Measurements from ENCODE around the gene KIRREL3. TPM values are rescaled to one million over a fixed set of nuclear protein-coding genes. Genes with fewer than 3 reads are reported as not detected.

The KIRREL3 gene
- total RNA-seq, 2 experiments from 2014 or later: not detected

GRCh38 chr11:126746443-126746842 lies 254.1 kb downstream of the KIRREL3 start:
- no peak for DNase-seq
- CTCF ChIA-PET: no interaction called here
- peaks cover 6% of the 10 kb centered on the region for H3K4me1 Mint-ChIP-seq

GRCh38 chr11:126744699-126745098 lies 255.9 kb downstream of the KIRREL3 start:
- POLR2A ChIA-PET: no interaction called here
- CTCF ChIA-PET: no interaction called here
- Mint-ChIP-seq H3K4me3 (no peak overlapping the region), H3K27me3 (no peaks in the 10 kb centered on the region), H3K36me3 (ENCODE audit: low read depth) (no peaks in the 10 kb centered on the region), H3K4me1 (peaks cover 6% of the 10 kb centered on the region), H3K9me3 (no peaks in the 10 kb centered on the region), H3K27ac (no peak overlapping the region)
- DNase-seq: no peak

More at GRCh38 chr11:126746443-126746842, 254.1 kb downstream of the KIRREL3 start:
- Mint-ChIP-seq H3K36me3 (ENCODE audit: low read depth) (no peaks in the 10 kb centered on the region), H3K27me3 (no peaks in the 10 kb centered on the region), H3K27ac (no peak overlapping the region), H3K4me3 (no peak overlapping the region), H3K9me3 (no peaks in the 10 kb centered on the region)
- POLR2A ChIA-PET: no interaction called here

GRCh38 chr11:126743628-126744027 lies 256.9 kb downstream of the KIRREL3 start:
- Mint-ChIP-seq H3K36me3 (ENCODE audit: low read depth) (no peaks in the 10 kb centered on the region), H3K9me3 (no peaks in the 10 kb centered on the region), H3K27me3 (no peaks in the 10 kb centered on the region), H3K4me3 (no peak overlapping the region), H3K4me1 (peaks cover 6% of the 10 kb centered on the region), H3K27ac (no peak overlapping the region)
- ChIA-PET CTCF (interaction anchor here (0.8 kb wide), 1 partner anchor 227 kb away, joined by 3 read pairs; no protein-coding TSS in a partner anchor), POLR2A (no interaction called here)
- no peak for DNase-seq

GRCh38 chr11:126742582-126742981 lies 258.0 kb downstream of the KIRREL3 start:
- H3K9me3 Mint-ChIP-seq: no peaks in the 10 kb centered on the region
- no peak overlapping the region for H3K27ac Mint-ChIP-seq
- ChIA-PET POLR2A (no interaction called here), CTCF (no interaction called here)
- no peak for DNase-seq
- no peaks in the 10 kb centered on the region for H3K36me3 Mint-ChIP-seq (ENCODE audit: low read depth)
- no peak overlapping the region for H3K4me3 Mint-ChIP-seq
- no peaks in the 10 kb centered on the region for H3K4me1 Mint-ChIP-seq
- H3K27me3 Mint-ChIP-seq: no peaks in the 10 kb centered on the region

GRCh38 chr11:126740846-126741245 lies 259.7 kb downstream of the KIRREL3 start:
- ChIA-PET CTCF (no interaction called here), POLR2A (no interaction called here)
- H3K36me3 Mint-ChIP-seq (ENCODE audit: low read depth): no peaks in the 10 kb centered on the region
- no peak overlapping the region for H3K27ac Mint-ChIP-seq
- no peaks in the 10 kb centered on the region for H3K4me1 Mint-ChIP-seq
- no peaks in the 10 kb centered on the region for H3K9me3 Mint-ChIP-seq
- no peak overlapping the region for H3K4me3 Mint-ChIP-seq
- H3K27me3 Mint-ChIP-seq: no peaks in the 10 kb centered on the region
- no peak for DNase-seq

- no peak for DNase-seq
- H3K27me3 Mint-ChIP-seq: no peaks in the 10 kb centered on the region
- no peaks in the 10 kb centered on the region for H3K4me1 Mint-ChIP-seq
- H3K27ac Mint-ChIP-seq: no peak overlapping the region
- H3K4me3 Mint-ChIP-seq: no peak overlapping the region
- no peaks in the 10 kb centered on the region for H3K9me3 Mint-ChIP-seq
- ChIA-PET POLR2A (no interaction called here), CTCF (no interaction called here)
- H3K36me3 Mint-ChIP-seq (ENCODE audit: low read depth): no peaks in the 10 kb centered on the region
Measured at GRCh38 chr11:126739499-126740145, 260.9 kb downstream of the KIRREL3 start.

- Mint-ChIP-seq H3K27ac (no peak overlapping the region), H3K9me3 (no peaks in the 10 kb centered on the region), H3K4me1 (no peaks in the 10 kb centered on the region), H3K4me3 (no peak overlapping the region), H3K36me3 (ENCODE audit: low read depth) (no peaks in the 10 kb centered on the region), H3K27me3 (no peaks in the 10 kb centered on the region)
- DNase-seq: no peak
- ChIA-PET POLR2A (no interaction called here), CTCF (no interaction called here)
Measured at GRCh38 chr11:126738295-126739031, 262.1 kb downstream of the KIRREL3 start.

- H3K4me3 Mint-ChIP-seq: no peak overlapping the region
- no peaks in the 10 kb centered on the region for H3K27me3 Mint-ChIP-seq
- H3K4me1 Mint-ChIP-seq: no peaks in the 10 kb centered on the region
- ChIA-PET POLR2A (no interaction called here), CTCF (no interaction called here)
- no peak for DNase-seq
- no peak overlapping the region for H3K27ac Mint-ChIP-seq
- H3K36me3 Mint-ChIP-seq (ENCODE audit: low read depth): no peaks in the 10 kb centered on the region
- no peaks in the 10 kb centered on the region for H3K9me3 Mint-ChIP-seq
Measured at GRCh38 chr11:126736682-126737572, 263.6 kb downstream of the KIRREL3 start.

- no peaks in the 10 kb centered on the region for H3K4me1 Mint-ChIP-seq
- no peak overlapping the region for H3K27ac Mint-ChIP-seq
- no peak overlapping the region for H3K4me3 Mint-ChIP-seq
- no peak for DNase-seq
- ChIA-PET POLR2A (no interaction called here), CTCF (no interaction called here)
- H3K27me3 Mint-ChIP-seq: no peaks in the 10 kb centered on the region
- H3K36me3 Mint-ChIP-seq (ENCODE audit: low read depth): no peaks in the 10 kb centered on the region
- H3K9me3 Mint-ChIP-seq: no peaks in the 10 kb centered on the region
Measured at GRCh38 chr11:126734752-126735151, 265.8 kb downstream of the KIRREL3 start.

GRCh38 chr11:126733685-126734084 lies 266.9 kb downstream of the KIRREL3 start:
- H3K4me3 Mint-ChIP-seq: no peak overlapping the region

GRCh38 chr11:126732981-126733380 lies 267.6 kb downstream of the KIRREL3 start:
- no peak for DNase-seq
- Mint-ChIP-seq H3K36me3 (ENCODE audit: low read depth) (no peaks in the 10 kb centered on the region), H3K27ac (no peak overlapping the region), H3K4me3 (no peak overlapping the region), H3K27me3 (peaks cover 2% of the 10 kb centered on the region), H3K4me1 (no peaks in the 10 kb centered on the region), H3K9me3 (no peaks in the 10 kb centered on the region)
- ChIA-PET POLR2A (no interaction called here), CTCF (interaction anchor here (0.6 kb wide), 1 partner anchor 12 kb away, joined by 3 read pairs; no protein-coding TSS in a partner anchor)

More at GRCh38 chr11:126733685-126734084, 266.9 kb downstream of the KIRREL3 start:
- no peaks in the 10 kb centered on the region for H3K36me3 Mint-ChIP-seq (ENCODE audit: low read depth)
- H3K27ac Mint-ChIP-seq: no peak overlapping the region
- no peak for DNase-seq
- H3K4me1 Mint-ChIP-seq: no peaks in the 10 kb centered on the region
- H3K9me3 Mint-ChIP-seq: no peaks in the 10 kb centered on the region
- ChIA-PET POLR2A (no interaction called here), CTCF (no interaction called here)
- H3K27me3 Mint-ChIP-seq: peaks cover 2% of the 10 kb centered on the region

GRCh38 chr11:126731576-126732142 lies 268.9 kb downstream of the KIRREL3 start:
- Mint-ChIP-seq H3K4me3 (no peak overlapping the region), H3K27me3 (peaks cover 2% of the 10 kb centered on the region), H3K36me3 (ENCODE audit: low read depth) (no peaks in the 10 kb centered on the region), H3K4me1 (no peaks in the 10 kb centered on the region), H3K9me3 (no peaks in the 10 kb centered on the region), H3K27ac (no peak overlapping the region)
- CTCF ChIA-PET: no interaction called here
- DNase-seq: no peak
- POLR2A ChIA-PET: no interaction called here

GRCh38 chr11:126727381-126727780 lies 273.2 kb downstream of the KIRREL3 start:
- POLR2A ChIA-PET: no interaction called here
- CTCF ChIA-PET: no interaction called here
- H3K27ac Mint-ChIP-seq: no peak overlapping the region
- no peaks in the 10 kb centered on the region for H3K4me1 Mint-ChIP-seq
- DNase-seq: no peak
- no peak overlapping the region for H3K4me3 Mint-ChIP-seq
- peaks cover 2% of the 10 kb centered on the region for H3K27me3 Mint-ChIP-seq
- H3K36me3 Mint-ChIP-seq (ENCODE audit: low read depth): no peaks in the 10 kb centered on the region
- no peaks in the 10 kb centered on the region for H3K9me3 Mint-ChIP-seq

All from activated CD4-positive, alpha-beta T cell treated with anti-CD3 and anti-CD28 coated beads, Interleukin-2, amount 10 ng/mL, durations not matched to agents 7 days and 5 days (primary cell).